Uterus (tissue), 2 donors: ENCODE measurements around the gene ZNF438.

Source experiments
- POLR2A ChIP-seq, 2 donors: fragments of 450-650 bp; IDR thresholded peaks; one replicate each; pipeline ENCODE4 v1.6.1; 2016; ENCODE audit warnings: antibody characterized with exemption in 2 of 2, mild to moderate bottlenecking in 1 of 2, moderate library complexity in 1 of 2
- TF ChIP-seq, protein P1 (sequence below), 4 experiments: fragments of 200-600 bp in 2 of 4; fragments of 450-650 bp in 2 of 4; sonication (generic) in 2 of 4; IDR thresholded peaks; one replicate each; pipeline ENCODE4 v1.5.1; 2016 to 2019; ENCODE audit warnings: antibody characterized with exemption in 4 of 4, mild to moderate bottlenecking in 2 of 4, moderate library complexity in 1 of 4

DNA sequence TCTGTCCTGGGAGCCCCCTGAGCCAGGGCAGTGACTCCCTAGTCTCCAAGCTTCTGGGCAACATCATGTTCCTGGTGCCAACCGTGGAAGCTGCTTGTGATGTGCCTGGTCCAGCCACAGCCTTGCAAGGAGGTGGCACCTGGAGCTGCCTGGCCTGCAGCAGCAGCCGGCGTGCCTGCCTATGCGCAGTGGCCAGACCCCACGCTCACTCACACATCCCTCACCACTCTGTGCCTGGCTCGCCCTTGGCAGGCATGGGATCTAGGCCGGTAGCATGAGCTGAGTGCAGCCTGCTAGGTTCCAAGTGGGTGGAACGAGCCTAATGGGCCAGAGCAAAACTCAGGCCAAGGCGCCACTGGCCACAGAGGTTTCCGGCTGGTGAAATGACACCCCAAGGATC lies 184.0 kb downstream of the ZNF438 start:
- TF ChIP-seq, protein P1, sequence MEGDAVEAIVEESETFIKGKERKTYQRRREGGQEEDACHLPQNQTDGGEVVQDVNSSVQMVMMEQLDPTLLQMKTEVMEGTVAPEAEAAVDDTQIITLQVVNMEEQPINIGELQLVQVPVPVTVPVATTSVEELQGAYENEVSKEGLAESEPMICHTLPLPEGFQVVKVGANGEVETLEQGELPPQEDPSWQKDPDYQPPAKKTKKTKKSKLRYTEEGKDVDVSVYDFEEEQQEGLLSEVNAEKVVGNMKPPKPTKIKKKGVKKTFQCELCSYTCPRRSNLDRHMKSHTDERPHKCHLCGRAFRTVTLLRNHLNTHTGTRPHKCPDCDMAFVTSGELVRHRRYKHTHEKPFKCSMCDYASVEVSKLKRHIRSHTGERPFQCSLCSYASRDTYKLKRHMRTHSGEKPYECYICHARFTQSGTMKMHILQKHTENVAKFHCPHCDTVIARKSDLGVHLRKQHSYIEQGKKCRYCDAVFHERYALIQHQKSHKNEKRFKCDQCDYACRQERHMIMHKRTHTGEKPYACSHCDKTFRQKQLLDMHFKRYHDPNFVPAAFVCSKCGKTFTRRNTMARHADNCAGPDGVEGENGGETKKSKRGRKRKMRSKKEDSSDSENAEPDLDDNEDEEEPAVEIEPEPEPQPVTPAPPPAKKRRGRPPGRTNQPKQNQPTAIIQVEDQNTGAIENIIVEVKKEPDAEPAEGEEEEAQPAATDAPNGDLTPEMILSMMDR (IDR thresholded peaks at IDR 0.05) = no peak
- no peak for TF ChIP-seq POLR2A (IDR thresholded peaks at IDR 0.05)
